ENCODE results near the gene CBR3. TPM values are rescaled to one million over a fixed set of nuclear protein-coding genes. Genes with fewer than 3 reads are reported as not detected.

CBR3 gene
- total and polyA plus RNA-seq, 4 donors: 0.23 to 9.0 (median 4.7) TPM

DNA sequence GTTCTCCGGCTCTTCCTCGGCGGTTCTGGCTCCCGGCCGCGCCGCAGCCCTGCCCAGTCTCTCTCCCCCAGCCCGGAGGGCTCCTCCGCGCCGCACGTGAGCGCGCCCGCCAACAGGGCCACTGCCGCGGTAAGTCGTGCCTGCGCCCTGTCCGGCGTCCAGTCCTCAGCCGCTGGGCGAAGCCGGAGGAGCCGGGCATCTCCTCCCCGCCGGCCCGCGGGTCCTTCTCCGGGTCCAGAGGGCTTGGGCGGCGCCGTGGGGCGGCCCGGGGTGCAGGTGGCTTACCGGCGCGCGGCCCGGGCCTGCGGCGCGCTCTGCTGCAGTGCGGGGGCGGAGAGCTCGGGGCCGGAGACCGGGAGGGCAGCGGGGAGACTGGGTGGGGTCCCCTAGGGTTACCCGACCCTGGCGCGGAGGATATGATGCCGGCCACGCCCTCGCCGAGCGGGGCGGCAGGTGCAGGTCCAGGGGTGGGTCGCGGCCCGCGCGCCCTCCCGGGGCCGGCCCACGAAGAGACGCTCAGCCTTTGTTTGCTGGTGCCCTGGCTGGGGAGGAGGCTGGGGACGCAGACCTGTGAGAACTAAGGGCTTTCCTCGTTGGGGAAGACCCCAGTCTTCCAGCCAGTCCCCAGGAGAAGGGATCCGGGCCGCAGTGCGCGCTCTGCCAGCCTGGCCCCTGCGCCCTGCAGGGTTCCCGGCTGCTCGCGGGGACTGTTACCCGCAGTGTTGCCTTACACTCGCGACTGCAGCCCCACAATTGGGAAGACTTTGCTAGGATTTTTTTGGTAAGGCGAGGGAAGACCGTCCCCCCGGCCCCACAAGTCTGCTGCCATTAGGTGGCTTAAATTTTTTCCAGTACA is 22.2 kb downstream of the CBR3 start, which contains the start of gene DOP1B:
DOP1B (plus strand) TSS at position 10 of the 856 bp plus-strand sequence. CDS start 7,910 bp downstream, outside the sequence.
- 1% methylated on average over 55 to 83 of the region's 83 CpGs for WGBS, 2 donors
- H3K9ac ChIP-seq (ENCODE audit: insufficient read depth in 1 of 2, low read length in 2 of 2): peak within 1 kb of the TSS; percentile 49 to 75
- peaks cover 0 to 11% (median 3%) of the 10 kb centered on the region in 5 donors for H3K4me1 ChIP-seq (ENCODE audit: control insufficient read depth in 5 of 5, insufficient read depth in 5 of 5, low read length in 5 of 5)
- no peak for TF ChIP-seq CTCF (IDR thresholded peaks at IDR 0.05; ENCODE audit: control extremely low read depth, extremely low read depth)
- peak; percentile 0 for ATAC-seq (ENCODE audit: insufficient read depth, low FRiP score)
- H3K4me3 ChIP-seq: peak within 1 kb of the TSS; percentile 70
- no peaks in the 10 kb centered on the region for H3K36me3 ChIP-seq (ENCODE audit: control insufficient read depth in 4 of 4, insufficient read depth in 4 of 4, low read length in 4 of 4)
- H3K9me3 ChIP-seq (ENCODE audit: control insufficient read depth in 4 of 4, insufficient read depth in 3 of 4, low read length in 3 of 4): no peaks in the 10 kb centered on the region
- peak in 1 of 3 donors; percentile 29 for DNase-seq
- H3K27ac ChIP-seq (ENCODE audit: low read depth in 1 of 2, low read length in 1 of 2): peak within 1 kb of the TSS; percentile 95
- H3K27me3 ChIP-seq (ENCODE audit: control insufficient read depth in 3 of 3, insufficient read depth in 3 of 3, low read length in 2 of 3): peaks cover 0 to 2% (median 0%) of the 10 kb centered on the region in 3 donors

- H3K27me3 ChIP-seq (ENCODE audit: control insufficient read depth in 3 of 3, insufficient read depth in 3 of 3, low read length in 2 of 3): peaks cover 0 to 2% (median 0%) of the 10 kb centered on the region in 3 donors
- H3K4me1 ChIP-seq (ENCODE audit: control insufficient read depth in 5 of 5, insufficient read depth in 5 of 5, low read length in 5 of 5): peaks cover 0 to 11% (median 4%) of the 10 kb centered on the region in 5 donors
- peak overlapping the region in 1 of 2 donors; percentile 20 for H3K27ac ChIP-seq (ENCODE audit: low read depth in 1 of 2, low read length in 1 of 2)
- no peak overlapping the region for H3K9ac ChIP-seq (ENCODE audit: insufficient read depth in 1 of 2, low read length in 2 of 2)
- no peak for DNase-seq
- WGBS, 2 donors: 44 to 58% methylated on average over 13 of the region's 13 CpGs
- ATAC-seq (ENCODE audit: insufficient read depth, low FRiP score): no peak
- H3K9me3 ChIP-seq (ENCODE audit: control insufficient read depth in 4 of 4, insufficient read depth in 3 of 4, low read length in 3 of 4): no peaks in the 10 kb centered on the region
- no peak for TF ChIP-seq CTCF (IDR thresholded peaks at IDR 0.05; ENCODE audit: control extremely low read depth, extremely low read depth)
- no peak overlapping the region for H3K4me3 ChIP-seq
- H3K36me3 ChIP-seq (ENCODE audit: control insufficient read depth in 4 of 4, insufficient read depth in 4 of 4, low read length in 4 of 4): no peaks in the 10 kb centered on the region
These were observed 24.6 kb downstream of the CBR3 start for GRCh38 chr21:36159356-36159921.

DNA sequence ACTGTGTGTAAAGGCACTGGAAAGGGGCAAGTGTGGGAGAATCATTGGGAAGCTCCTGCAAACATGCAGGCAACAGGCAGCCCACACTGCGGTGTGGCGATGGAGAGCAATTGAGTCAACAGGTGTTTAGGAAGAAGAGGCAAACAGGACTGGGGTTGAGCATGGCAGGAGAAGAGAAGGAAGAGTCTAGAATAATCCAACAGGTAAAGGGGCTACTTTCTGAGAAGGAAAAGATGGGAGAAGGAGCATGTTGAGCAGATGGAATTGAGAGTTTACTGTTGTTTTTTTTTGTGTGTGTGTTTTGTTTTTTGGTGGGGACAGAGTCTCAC is 25.9 kb downstream of the CBR3 start:
- no peak for DNase-seq
- no peak overlapping the region for H3K27ac ChIP-seq (ENCODE audit: low read depth in 1 of 2, low read length in 1 of 2)

More for the DNA sequence above, 25.9 kb downstream of the CBR3 start:
- ATAC-seq (ENCODE audit: insufficient read depth, low FRiP score): no peak
- WGBS, 2 donors: 93 to 99% methylated on average over 2 of the region's 2 CpGs
- peaks cover 0 to 3% (median 0%) of the 10 kb centered on the region in 4 donors for H3K36me3 ChIP-seq (ENCODE audit: control insufficient read depth in 4 of 4, insufficient read depth in 4 of 4, low read length in 4 of 4)
- no peak for TF ChIP-seq CTCF (IDR thresholded peaks at IDR 0.05; ENCODE audit: control extremely low read depth, extremely low read depth)
- peaks cover 0 to 7% (median 2%) of the 10 kb centered on the region in 5 donors for H3K4me1 ChIP-seq (ENCODE audit: control insufficient read depth in 5 of 5, insufficient read depth in 5 of 5, low read length in 5 of 5)
- peaks cover 0 to 2% (median 0%) of the 10 kb centered on the region in 3 donors for H3K27me3 ChIP-seq (ENCODE audit: control insufficient read depth in 3 of 3, insufficient read depth in 3 of 3, low read length in 2 of 3)
- no peaks in the 10 kb centered on the region for H3K9me3 ChIP-seq (ENCODE audit: control insufficient read depth in 4 of 4, insufficient read depth in 3 of 4, low read length in 3 of 4)
- no peak overlapping the region for H3K9ac ChIP-seq (ENCODE audit: insufficient read depth in 1 of 2, low read length in 2 of 2)
- H3K4me3 ChIP-seq: no peak overlapping the region

All from lung (tissue), 12 donors.